ENCODE results near the gene FAM219A.
"Not testable (repeated sequence)": the region's sequence is repeated elsewhere in the genome, so short reads cannot be mapped to it uniquely, and the experiment has no call there.

The FAM219A gene

DNA sequence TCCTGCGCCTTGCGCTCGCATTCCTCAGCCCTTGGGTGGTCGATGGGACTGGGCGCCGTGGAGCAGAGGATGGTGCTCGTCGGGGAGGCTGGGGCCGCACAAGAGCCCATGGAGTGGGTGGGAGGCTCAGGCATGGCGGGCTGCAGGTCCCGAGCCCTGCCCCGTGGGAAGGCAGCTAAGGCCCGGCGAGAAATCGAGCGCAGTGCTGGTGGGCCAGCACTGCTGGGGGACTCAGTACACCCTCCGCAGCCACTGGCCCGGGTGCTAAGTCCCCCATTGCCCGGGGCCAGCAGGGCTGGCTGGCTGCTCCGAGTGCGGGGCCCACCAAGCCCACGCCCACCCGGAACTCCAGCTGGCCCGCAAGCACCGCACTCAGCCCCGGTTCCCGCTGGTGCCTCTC lies 24.4 kb upstream of the FAM219A start:
- not testable (repeated sequence) for FAIRE-seq

GRCh38 chr9:34481620-34482019 lies 23.2 kb upstream of the FAM219A start:
- not testable (repeated sequence) for FAIRE-seq

GRCh38 chr9:34479431-34479866 lies 21.1 kb upstream of the FAM219A start:
- FAIRE-seq, result no peak

DNA sequence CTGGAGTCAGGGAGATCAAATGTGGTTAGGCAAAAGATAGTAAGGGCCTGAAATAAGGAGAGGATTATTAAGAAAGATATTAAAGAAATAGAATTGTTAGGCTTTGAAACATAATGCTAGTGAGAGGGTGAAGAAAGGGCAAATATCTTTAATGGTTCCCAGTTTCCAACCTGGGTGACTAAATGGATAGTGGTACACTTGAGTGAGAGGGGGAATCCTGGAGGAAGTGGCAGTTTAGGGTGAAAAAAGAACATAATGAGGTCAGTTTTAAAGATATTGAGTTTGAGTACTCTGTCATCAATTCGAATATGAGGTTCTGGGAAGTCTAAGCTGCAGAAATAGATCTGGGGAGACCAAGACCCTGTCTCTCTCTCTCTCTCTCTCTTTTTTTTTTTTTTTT lies 19.2 kb upstream of the FAM219A start:
- no peak for FAIRE-seq

DNA sequence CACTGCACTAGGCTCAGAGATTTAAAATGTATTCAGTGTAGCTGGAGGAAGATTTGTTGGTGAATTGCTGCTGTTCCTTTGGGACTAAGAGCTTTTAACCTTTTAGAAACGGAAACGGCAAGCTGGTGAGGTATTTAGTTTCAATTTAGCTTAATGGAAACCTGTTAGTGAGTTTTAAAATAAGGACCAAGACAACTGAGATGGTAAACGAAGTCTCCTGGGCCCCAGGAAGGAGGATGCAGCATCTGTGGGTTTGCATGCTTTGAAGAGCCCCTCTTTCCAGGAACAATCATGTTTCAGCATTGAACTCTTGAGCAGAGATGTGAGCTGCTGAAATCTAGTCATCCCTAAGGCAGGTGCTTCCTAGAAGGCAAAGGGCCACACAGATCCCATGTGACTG lies 16.7 kb upstream of the FAM219A start:
- no peak for FAIRE-seq

DNA sequence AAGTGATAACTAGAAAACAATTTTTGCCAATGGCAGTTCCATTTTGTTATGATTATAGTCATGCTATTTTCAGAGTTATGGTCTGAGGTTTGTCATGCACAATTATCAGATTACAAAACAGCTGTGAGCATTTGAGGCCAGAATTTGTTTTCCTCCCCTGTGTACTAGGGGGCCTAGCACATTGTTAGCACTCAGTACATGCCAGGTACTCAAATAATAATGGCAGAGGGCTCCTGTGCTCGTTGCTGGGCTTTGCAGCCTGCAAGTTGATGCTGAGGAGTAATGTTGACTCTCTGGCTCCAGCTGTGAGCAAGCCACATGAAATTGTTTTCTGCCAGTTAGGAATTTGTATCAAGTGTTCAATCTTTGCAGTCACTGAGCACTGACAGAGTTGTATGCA lies 7.1 kb upstream of the FAM219A start:
- no peak for FAIRE-seq

DNA sequence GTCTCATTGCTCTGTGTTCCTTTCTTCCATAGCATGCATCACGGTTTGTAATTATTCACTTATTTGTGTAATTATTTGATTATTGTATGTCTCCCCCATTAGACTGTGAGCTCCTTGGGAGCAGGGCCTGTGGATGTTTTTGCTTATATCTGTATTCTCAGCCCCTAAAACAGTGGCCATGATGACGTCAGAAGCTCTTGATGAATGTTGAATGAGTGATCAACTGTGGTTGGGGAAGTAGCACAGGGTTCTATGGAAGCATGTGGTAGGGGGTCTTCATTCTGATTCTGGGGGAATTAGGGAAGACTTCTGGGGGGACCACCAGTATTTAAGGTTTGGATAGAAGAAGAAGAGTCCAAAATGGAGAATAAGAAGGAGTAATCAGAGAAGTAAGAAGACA lies 6.2 kb upstream of the FAM219A start:
- no peak for FAIRE-seq

- FAIRE-seq, result no peak
These were observed 5.5 kb upstream of the FAM219A start for GRCh38 chr9:34463901-34464232.

- FAIRE-seq, result no peak
These were observed 4.9 kb upstream of the FAM219A start for GRCh38 chr9:34463098-34463900.

- FAIRE-seq, result no peak
These were observed 1.6 kb upstream of the FAM219A start for GRCh38 chr9:34459941-34460340.

DNA sequence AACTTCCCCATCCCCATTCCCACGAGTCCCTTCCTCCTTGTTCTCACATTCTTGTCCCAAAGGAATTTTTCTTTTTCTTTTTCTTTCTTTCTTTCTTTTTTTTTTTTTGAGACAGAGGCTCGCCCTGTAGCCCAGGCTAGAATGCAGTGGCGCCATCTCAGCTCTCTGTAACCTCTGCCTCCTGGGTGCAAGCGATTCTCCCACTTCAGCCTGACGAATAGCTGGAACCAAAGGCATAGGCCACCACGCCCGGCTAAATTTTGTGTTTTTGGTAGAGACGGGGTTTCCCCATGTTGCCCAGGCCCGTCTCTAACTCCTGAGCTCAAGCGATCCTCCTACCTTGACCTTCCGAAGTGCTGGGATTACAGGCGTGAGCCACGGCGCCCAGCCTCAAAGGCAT lies 986 bp upstream of the FAM219A start:
- FAIRE-seq, result no peak

DNA sequence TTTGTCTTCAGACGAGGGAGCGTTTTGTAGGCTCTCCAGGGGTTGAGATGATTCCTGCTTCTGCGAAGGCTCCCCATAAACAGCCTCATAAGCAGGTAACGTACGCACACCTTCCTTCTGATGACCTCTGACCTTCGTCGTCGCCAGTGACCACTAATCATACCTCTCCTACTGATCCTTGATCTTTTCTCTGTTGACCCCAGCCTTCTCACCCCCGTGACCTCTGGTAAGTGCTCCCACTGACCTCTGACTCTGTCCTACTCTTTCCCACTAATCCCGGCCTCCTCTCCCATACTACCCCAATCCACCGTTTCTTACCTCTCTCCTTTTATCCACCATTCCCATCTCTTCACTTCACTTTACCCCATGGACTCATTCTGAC lies 580 bp upstream of the FAM219A start:
- FAIRE-seq, result no peak

DNA sequence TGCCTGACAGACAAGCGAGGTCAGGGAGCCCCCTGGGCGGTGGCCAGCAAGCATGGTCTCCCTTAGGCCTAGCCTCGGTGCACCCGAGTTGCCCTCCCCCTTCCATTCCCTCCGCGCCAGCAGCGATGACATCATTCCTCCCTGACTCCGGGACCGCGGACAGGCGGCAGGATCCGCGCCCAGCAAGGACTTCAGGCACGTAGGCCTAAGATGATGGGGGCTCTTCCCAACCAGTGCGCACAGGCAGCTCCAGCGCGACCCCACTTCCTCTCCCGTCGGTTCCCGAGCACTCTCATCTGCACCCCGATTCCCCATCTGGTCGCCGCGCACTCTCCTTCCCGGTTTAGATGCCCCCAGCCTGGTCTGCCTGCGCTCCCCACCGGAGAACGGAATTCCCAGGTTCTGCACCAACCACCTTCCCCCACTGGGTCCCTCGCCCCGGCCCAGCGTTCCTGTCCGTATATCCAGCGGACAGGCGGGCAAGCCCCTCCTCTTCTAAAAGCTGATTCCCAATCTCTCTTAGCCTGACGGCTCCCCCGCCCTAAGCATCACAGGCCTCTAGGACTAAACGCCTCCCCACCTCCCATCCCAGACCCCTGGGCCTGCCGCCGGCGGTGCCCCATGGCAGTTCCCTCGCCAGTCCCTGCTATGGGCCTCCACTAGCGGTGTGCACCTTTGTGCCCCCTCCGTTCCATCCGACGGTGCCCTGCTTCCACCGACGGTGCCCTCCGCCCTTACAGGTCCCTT lies 931 bp downstream of the FAM219A start:
- no peak for FAIRE-seq

DNA sequence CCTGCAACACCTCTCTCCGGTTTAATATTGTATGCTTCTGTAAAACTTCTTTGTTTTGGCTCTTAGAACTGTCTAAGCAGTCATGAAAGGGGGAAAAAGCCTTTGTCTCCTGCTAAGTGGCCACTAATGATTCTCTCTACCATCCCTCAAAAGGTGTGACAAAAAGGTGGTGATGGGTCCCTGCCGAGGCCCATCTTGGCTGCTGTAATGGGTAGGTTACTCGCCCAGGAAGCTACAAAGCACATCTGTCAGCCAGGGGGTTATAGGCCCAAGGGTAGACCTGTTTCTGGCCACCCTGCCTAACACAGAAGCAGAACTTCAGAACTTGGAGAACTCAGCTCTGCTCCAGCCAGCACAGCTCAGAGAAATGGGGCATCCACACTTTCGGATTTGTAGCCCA lies 1.6 kb downstream of the FAM219A start:
- FAIRE-seq, result no peak

GRCh38 chr9:34456151-34456550 lies 2.2 kb downstream of the FAM219A start:
- FAIRE-seq, result no peak

DNA sequence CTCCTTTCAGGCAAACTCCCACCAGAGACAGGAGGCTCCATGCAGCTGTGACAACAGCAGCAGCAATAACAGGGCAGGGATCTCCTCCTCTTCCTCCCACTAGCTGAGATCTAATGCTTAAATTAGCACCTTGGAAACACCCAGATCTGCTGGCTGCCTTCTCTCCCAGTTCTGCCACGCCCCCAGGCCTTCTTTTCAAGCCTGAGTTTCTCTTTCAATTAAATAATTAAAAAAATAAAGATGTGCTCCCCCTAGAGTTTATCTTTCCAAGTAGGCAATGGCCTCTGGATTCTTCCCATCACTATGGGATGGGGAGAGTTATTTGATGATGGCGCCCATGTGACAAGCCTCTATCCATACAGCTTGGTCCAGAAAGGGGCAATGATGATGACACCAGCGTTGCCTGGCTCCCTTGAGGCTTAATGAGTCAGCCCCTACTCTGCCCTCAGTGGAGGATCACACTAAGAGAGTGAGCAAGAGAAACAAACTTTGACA lies 3.8 kb downstream of the FAM219A start:
- no peak for FAIRE-seq

DNA sequence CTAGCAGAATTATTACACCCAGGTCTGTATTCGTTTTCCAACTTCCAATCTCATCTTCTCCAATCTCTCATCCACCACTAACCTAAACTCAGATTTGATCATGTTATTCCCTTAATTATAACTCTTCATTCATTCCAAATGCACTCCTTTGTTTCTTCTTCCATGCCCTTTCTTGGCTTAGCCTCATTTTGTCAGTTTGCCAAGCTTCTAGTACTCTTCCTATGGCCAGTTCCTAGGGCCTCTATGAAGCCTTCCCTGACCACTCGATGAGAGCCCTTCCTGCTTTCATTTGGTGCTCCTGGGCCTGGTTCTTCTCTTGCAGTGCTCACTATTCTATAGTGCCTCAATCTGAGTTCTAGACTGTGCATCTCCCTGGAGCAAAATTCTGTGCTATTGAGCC lies 5.8 kb downstream of the FAM219A start:
- FAIRE-seq, result no peak

- no peak for FAIRE-seq
These were observed 6.8 kb downstream of the FAM219A start for GRCh38 chr9:34451545-34451944.

- FAIRE-seq, result no peak
These were observed 7.2 kb downstream of the FAM219A start for GRCh38 chr9:34451135-34451534.

DNA sequence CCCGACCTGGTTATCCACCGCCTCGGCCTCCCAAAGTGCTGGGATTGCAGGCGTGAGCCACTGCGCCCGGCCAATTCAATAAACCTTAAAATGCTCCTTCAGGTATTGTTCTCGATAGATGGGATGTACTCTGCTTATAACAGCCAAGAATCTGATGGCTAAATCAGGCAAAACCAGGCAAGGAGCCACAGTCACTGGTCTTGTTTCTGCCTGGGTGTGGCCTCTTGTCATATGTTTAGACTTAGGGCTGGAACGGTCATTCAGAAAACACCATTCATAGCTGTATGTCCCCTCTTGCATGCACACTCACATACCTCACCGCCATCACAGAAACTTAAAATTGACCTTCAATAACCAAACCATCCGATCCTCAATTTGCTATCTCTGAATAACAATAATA lies 7.7 kb downstream of the FAM219A start:
- FAIRE-seq, result no peak

- FAIRE-seq, result no peak
These were observed 11.4 kb downstream of the FAM219A start for GRCh38 chr9:34446951-34447350.

DNA sequence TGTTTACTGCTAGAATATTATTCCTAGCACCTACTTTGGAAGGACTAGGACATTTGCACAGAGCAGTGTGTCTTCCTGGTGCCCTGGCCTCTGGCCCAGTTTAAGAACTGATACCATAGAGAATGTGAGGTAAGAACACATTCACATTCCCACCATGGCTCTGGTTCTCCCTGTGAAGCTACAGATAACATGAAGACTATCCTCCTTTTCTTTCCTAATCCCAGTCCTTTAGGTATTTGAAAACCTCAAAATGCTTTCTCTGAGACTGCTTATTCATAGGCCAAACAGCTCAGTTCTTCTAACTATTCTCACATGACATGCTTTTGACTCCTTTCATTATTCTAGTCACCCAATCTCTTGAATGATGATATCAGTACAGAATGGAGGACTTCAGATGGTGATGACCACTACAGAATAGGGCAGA lies 11.9 kb downstream of the FAM219A start:
- no peak for FAIRE-seq

GRCh38 chr9:34443976-34444375 lies 14.4 kb downstream of the FAM219A start:
- FAIRE-seq, result no peak

DNA sequence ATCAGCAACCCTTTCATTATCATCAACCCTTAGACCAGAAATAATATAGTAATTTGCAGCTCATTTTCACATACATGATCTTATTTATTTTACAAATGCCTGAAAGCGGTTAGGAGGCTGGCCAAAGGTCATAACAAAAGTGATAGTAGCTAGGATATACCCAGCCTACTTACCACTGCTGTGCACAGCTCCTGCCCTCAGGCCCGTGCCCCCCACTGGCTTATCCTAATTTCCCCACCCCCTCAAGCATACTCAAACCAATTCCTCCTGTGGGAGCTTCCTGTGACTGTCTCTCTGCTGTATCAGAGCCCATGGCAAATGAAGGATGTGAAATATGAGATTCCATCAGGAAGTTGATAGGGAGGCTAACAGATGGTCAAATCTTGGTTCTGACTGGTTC lies 14.8 kb downstream of the FAM219A start:
- FAIRE-seq, result no peak

Data from endometrium (tissue), 2 donors.